Neural progenitor cell (in vitro differentiated cells): ENCODE results near the gene KLF6.

ENCODE experiments used
- CTCF ChIP-seq: fragments of 200-600 bp; sonication (generic); IDR thresholded peaks from 2 replicates; pipeline ENCODE4 v1.5.1; 2017; ENCODE audit warnings: antibody characterized with exemption, mild to moderate bottlenecking
- EZH2 ChIP-seq: fragments of 200-600 bp; sonication (generic); IDR thresholded peaks from 2 replicates; pipeline ENCODE4 v1.6.1; 2017; ENCODE audit warnings: antibody characterized with exemption, mild to moderate bottlenecking, moderate library complexity
- EZH2phosphoT487 ChIP-seq: fragments of 200-600 bp; sonication (generic); IDR thresholded peaks from 2 replicates; pipeline ENCODE4 v1.6.1; 2017; ENCODE audit warnings: antibody characterized with exemption

DNA sequence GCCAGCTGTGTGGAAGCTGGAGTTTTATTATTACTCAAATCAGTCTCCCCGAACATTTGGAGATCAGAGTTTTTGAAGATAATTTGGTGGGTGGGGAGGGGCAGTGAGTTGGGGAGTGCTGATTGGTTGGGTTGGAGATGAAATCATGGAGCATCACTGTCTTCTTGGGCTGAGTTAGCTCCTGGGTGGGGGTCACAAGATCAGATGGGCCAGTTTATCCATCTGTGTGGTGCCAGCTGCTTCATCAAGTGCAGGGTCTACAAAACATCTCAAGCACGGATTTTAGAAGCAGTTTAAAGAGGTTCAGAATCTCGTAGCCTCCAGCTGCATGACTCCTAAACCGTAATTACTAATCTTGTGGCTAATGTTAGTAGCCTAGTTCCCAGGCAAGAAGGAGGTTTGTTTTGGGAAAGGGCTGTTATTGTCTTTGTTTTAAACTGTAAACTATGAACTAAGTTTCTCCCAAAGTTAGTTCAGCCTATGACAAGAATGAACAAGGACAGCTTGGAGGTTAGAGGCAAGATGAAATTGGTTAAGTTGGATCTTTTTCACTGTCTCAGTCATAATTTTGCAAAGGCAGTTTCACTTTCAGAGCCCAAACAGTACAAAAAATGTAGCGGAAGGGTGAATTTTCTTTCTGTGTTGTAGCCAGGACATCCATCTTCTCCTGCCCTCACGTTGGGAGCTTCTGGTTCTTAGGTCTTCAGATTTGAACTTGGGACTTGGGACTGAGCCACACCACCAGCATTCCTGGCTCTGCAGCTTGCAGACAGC, 43.1 kb downstream of the KLF6 start:
- TF ChIP-seq CTCF: no peak
- TF ChIP-seq EZH2: no peak
- no peak for TF ChIP-seq EZH2phosphoT487
